Astrocyte (in vitro differentiated cells and primary cell): ENCODE data around the gene LRIG3. TPM values are rescaled to one million over a fixed set of nuclear protein-coding genes. Genes with fewer than 3 reads are reported as not detected.

ENCODE experiments used
- DNase-seq: peaks from one replicate; pipeline ENCODE4 v3.0.0-alpha.2; 2010; ENCODE audit warnings: low read depth
- FAIRE-seq: peaks from 2 replicates; lab custom pipeline; 2011; peaks lifted over from hg19 to GRCh38; lab: Jason Lieb, UNC
- H2AFZ ChIP-seq: 2 replicates; pipeline ENCODE4 v1.6.0; 2012; ENCODE audit warnings: low read depth, low read length, inconsistent platforms
- H3K27ac ChIP-seq: 2 replicates; pipeline ENCODE4 v1.5.1; 2011; ENCODE audit warnings: low read depth, low read length, inconsistent platforms
- H3K27me3 ChIP-seq: 2 replicates; pipeline ENCODE4 v1.6.0; 2011; ENCODE audit warnings: low read length, inconsistent platforms; ENCODE audit not compliant: insufficient read depth
- H3K36me3 ChIP-seq: 2 replicates; pipeline ENCODE4 v1.5.1; 2011; ENCODE audit warnings: low read length, inconsistent platforms; ENCODE audit not compliant: insufficient read depth
- H3K4me1 ChIP-seq: 2 replicates; pipeline ENCODE4 v1.5.1; 2011; ENCODE audit warnings: low read length, inconsistent platforms; ENCODE audit not compliant: insufficient read depth
- H3K4me2 ChIP-seq: 2 replicates; pipeline ENCODE4 v1.6.0; 2012; ENCODE audit warnings: low read length, inconsistent platforms
- H3K4me3 ChIP-seq: 2 replicates; pipeline ENCODE4 v1.5.1; 2011; ENCODE audit warnings: low read depth, mild to moderate bottlenecking, low read length, inconsistent platforms; ENCODE audit not compliant: insufficient read depth
- H3K79me2 ChIP-seq: 2 replicates; pipeline ENCODE4 v1.6.0; 2012; ENCODE audit warnings: mild to moderate bottlenecking, low read length, inconsistent platforms; ENCODE audit not compliant: insufficient read depth
- H3K9ac ChIP-seq: 2 replicates; pipeline ENCODE4 v1.6.0; 2012; ENCODE audit warnings: mild to moderate bottlenecking, low read length, inconsistent platforms
- H3K9me3 ChIP-seq: 2 replicates; pipeline ENCODE4 v1.5.1; 2012; ENCODE audit warnings: low read depth, mild to moderate bottlenecking, low read length, inconsistent platforms; ENCODE audit not compliant: insufficient read depth
- H4K20me1 ChIP-seq: 2 replicates; pipeline ENCODE4 v1.6.0; 2012; ENCODE audit warnings: low read length, inconsistent platforms; ENCODE audit not compliant: insufficient read depth
- H3K27ac Mint-ChIP-seq: one replicate; pipeline ENCODE4 v1.8.0; 2021; ENCODE audit warnings: mild to moderate bottlenecking, mixed read lengths; ENCODE audit not compliant: unreplicated experiment
- H3K27me3 Mint-ChIP-seq: one replicate; pipeline ENCODE4 v1.8.0; 2021; ENCODE audit warnings: low read depth, mixed read lengths; ENCODE audit not compliant: unreplicated experiment
- H3K36me3 Mint-ChIP-seq: one replicate; pipeline ENCODE4 v1.8.0; 2021; ENCODE audit warnings: low read depth, mixed read lengths; ENCODE audit not compliant: unreplicated experiment
- H3K4me1 Mint-ChIP-seq: one replicate; pipeline ENCODE4 v1.8.0; 2021; ENCODE audit warnings: low read depth, mixed read lengths; ENCODE audit not compliant: unreplicated experiment
- H3K4me3 Mint-ChIP-seq: one replicate; pipeline ENCODE4 v1.8.0; 2021; ENCODE audit warnings: mild to moderate bottlenecking, moderate library complexity, mixed read lengths; ENCODE audit not compliant: unreplicated experiment
- H3K9me3 Mint-ChIP-seq: one replicate; pipeline ENCODE4 v1.8.0; 2021; ENCODE audit warnings: mild to moderate bottlenecking, mixed read lengths; ENCODE audit not compliant: unreplicated experiment
- CTCF ChIP-seq: IDR thresholded peaks from 2 replicates; pipeline ENCODE4 v1.5.1; 2011; ENCODE audit warnings: low read depth, mild to moderate bottlenecking, inconsistent platforms, low read length, moderate library complexity; ENCODE audit not compliant: insufficient read depth
- EZH2 ChIP-seq: IDR thresholded peaks from 2 replicates; pipeline ENCODE4 v1.6.1; 2012; ENCODE audit warnings: mild to moderate bottlenecking, low read length, inconsistent platforms; ENCODE audit not compliant: insufficient read depth
- total RNA-seq: library from RNA; stranded (reverse); gene quantifications from 2 replicates; pipeline ENCODE4 v1.2.1, GENCODE V29; 2021

Gene LRIG3
- total RNA-seq, 1 donor from 2014 or later: 96.0 TPM

GRCh38 chr12:58883576-58884334, 36.5 kb downstream of the LRIG3 start:
- DNase-seq (no peak), FAIRE-seq (no peak)
- H3K4me2 ChIP-seq: no peak overlapping the region
- peaks cover 75% of the 10 kb centered on the region for H3K36me3 ChIP-seq
- H3K4me1 ChIP-seq: no peaks in the 10 kb centered on the region
- Mint-ChIP-seq H3K4me1 (peaks cover 35% of the 10 kb centered on the region), H3K27me3 (no peaks in the 10 kb centered on the region), H3K9me3 (no peaks in the 10 kb centered on the region), H3K36me3 (peaks cover 40% of the 10 kb centered on the region), H3K27ac (no peak overlapping the region), H3K4me3 (no peak overlapping the region)
- no peak overlapping the region for H3K4me3 ChIP-seq
- H3K27me3 ChIP-seq: no peaks in the 10 kb centered on the region
- H4K20me1 ChIP-seq: no peaks in the 10 kb centered on the region
- no peak overlapping the region for H3K9ac ChIP-seq
- H3K79me2 ChIP-seq: peaks cover 3% of the 10 kb centered on the region
- no peak for TF ChIP-seq CTCF
- H3K9me3 ChIP-seq: no peaks in the 10 kb centered on the region
- no peak overlapping the region for H3K27ac ChIP-seq
- H2AFZ ChIP-seq: no peak overlapping the region

DNA sequence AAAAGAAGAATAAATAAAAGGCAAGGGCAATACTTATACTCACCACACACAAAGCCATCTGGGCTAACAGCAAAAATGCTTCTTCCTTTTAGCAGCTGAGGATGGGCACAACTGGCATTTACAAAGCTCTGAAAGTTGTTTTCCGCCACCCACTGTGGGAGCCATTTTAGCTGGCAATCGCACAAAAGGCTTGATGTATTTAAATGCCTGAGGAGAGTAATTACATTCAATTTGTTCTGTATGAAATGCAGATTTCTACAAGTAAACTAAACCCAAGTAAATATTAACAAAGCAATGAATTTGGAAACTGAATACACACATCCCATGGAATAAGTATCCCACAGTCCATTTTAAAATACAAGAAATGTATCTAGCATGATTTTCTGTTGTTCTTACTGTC, 37.5 kb downstream of the LRIG3 start:
- H4K20me1 ChIP-seq: no peaks in the 10 kb centered on the region
- no peak overlapping the region for H3K9ac ChIP-seq
- no peak overlapping the region for H2AFZ ChIP-seq
- H3K9me3 ChIP-seq: no peaks in the 10 kb centered on the region
- Mint-ChIP-seq H3K4me1 (peaks cover 41% of the 10 kb centered on the region), H3K27me3 (no peaks in the 10 kb centered on the region), H3K4me3 (no peak overlapping the region), H3K9me3 (no peaks in the 10 kb centered on the region), H3K36me3 (peaks cover 39% of the 10 kb centered on the region), H3K27ac (no peak overlapping the region)
- no peaks in the 10 kb centered on the region for H3K27me3 ChIP-seq
- H3K79me2 ChIP-seq: peaks cover 3% of the 10 kb centered on the region
- FAIRE-seq (no peak), DNase-seq (no peak)
- H3K27ac ChIP-seq: no peak overlapping the region
- H3K4me1 ChIP-seq: peaks cover under 1% of the 10 kb centered on the region
- no peak for TF ChIP-seq EZH2
- no peak for TF ChIP-seq CTCF
- peaks cover 74% of the 10 kb centered on the region for H3K36me3 ChIP-seq
- H3K4me2 ChIP-seq: no peak overlapping the region
- H3K4me3 ChIP-seq: no peak overlapping the region

- H3K79me2 ChIP-seq: peaks cover 3% of the 10 kb centered on the region
- no peak overlapping the region for H3K27ac ChIP-seq
- Mint-ChIP-seq H3K36me3 (peaks cover 38% of the 10 kb centered on the region), H3K27ac (no peak overlapping the region), H3K4me3 (no peak overlapping the region), H3K4me1 (peaks cover 46% of the 10 kb centered on the region), H3K9me3 (no peaks in the 10 kb centered on the region), H3K27me3 (no peaks in the 10 kb centered on the region)
- H3K9ac ChIP-seq: no peak overlapping the region
- no peak overlapping the region for H3K4me3 ChIP-seq
- peaks cover 7% of the 10 kb centered on the region for H3K4me1 ChIP-seq
- H3K4me2 ChIP-seq: no peak overlapping the region
- H2AFZ ChIP-seq: no peak overlapping the region
- DNase-seq (no peak), FAIRE-seq (no peak)
- no peak for TF ChIP-seq EZH2
- no peak for TF ChIP-seq CTCF
- no peaks in the 10 kb centered on the region for H3K9me3 ChIP-seq
- H3K36me3 ChIP-seq: peaks cover 64% of the 10 kb centered on the region
- H4K20me1 ChIP-seq: no peaks in the 10 kb centered on the region
- no peaks in the 10 kb centered on the region for H3K27me3 ChIP-seq
Measured at GRCh38 chr12:58881816-58882215, 38.5 kb downstream of the LRIG3 start.
